NCI-H2107 (cell line): Measurements from ENCODE around the gene ANO1.
A peak's percentile ranks its signal among the peaks of the same experiment; 100 is the strongest.

Experiments
- DNase-seq: peaks from one replicate; lab custom pipeline; 2025; lab: John Stamatoyannopoulos, UW

Gene ANO1

GRCh38 chr11:70095541-70096252 lies 17.6 kb downstream of the ANO1 start:
- no peak for DNase-seq

GRCh38 chr11:70097783-70098563 lies 19.9 kb downstream of the ANO1 start:
- DNase-seq: no peak

- no peak for DNase-seq
Observed at GRCh38 chr11:70098936-70099335, 20.8 kb downstream of the ANO1 start.

GRCh38 chr11:70099578-70100279 lies 21.6 kb downstream of the ANO1 start:
- no peak for DNase-seq

- DNase-seq: no peak
Observed at GRCh38 chr11:70100280-70100603, 22.1 kb downstream of the ANO1 start.

- DNase-seq: no peak
Observed at GRCh38 chr11:70100791-70101190, 22.7 kb downstream of the ANO1 start.

- DNase-seq: no peak
Observed at GRCh38 chr11:70103256-70103975, 25.3 kb downstream of the ANO1 start.

- no peak for DNase-seq
Observed at GRCh38 chr11:70104419-70104818, 26.3 kb downstream of the ANO1 start.

- no peak for DNase-seq
Observed at GRCh38 chr11:70104961-70105360, 26.8 kb downstream of the ANO1 start.

- DNase-seq: no peak
Observed at GRCh38 chr11:70105369-70105754, 27.2 kb downstream of the ANO1 start.

- no peak for DNase-seq
Observed at GRCh38 chr11:70105755-70106571, 27.8 kb downstream of the ANO1 start.

- DNase-seq: no peak
Observed at GRCh38 chr11:70106757-70107156, 28.6 kb downstream of the ANO1 start.

- no peak for DNase-seq
Observed at GRCh38 chr11:70107191-70107590, 29.1 kb downstream of the ANO1 start.

- DNase-seq: no peak
Observed at GRCh38 chr11:70107756-70108155, 29.6 kb downstream of the ANO1 start.

- DNase-seq: no peak
Observed at GRCh38 chr11:70108250-70108649, 30.1 kb downstream of the ANO1 start.

GRCh38 chr11:70109006-70109405 lies 30.9 kb downstream of the ANO1 start:
- no peak for DNase-seq

- DNase-seq: no peak
Observed at GRCh38 chr11:70109903-70110302, 31.8 kb downstream of the ANO1 start.

GRCh38 chr11:70110538-70111055 lies 32.5 kb downstream of the ANO1 start:
- no peak for DNase-seq

- DNase-seq: peak; percentile 90
Observed at GRCh38 chr11:70111269-70112016, 33.3 kb downstream of the ANO1 start.

- no peak for DNase-seq
Observed at GRCh38 chr11:70112017-70112434, 33.9 kb downstream of the ANO1 start.

- no peak for DNase-seq
Observed at GRCh38 chr11:70113801-70114200, 35.7 kb downstream of the ANO1 start.
